Thyroid gland (tissue), 4 donors: ENCODE results near the gene MRPL37. TPM values are rescaled to one million over a fixed set of nuclear protein-coding genes. Genes with fewer than 3 reads are reported as not detected.

ENCODE experiments used
- DNase-seq, 2 donors: peaks; one replicate each; pipeline ENCODE4 v3.0.0-alpha.2; 2019
- H3K27ac ChIP-seq, 3 donors: fragments of 200-600 bp; sonication (generic); 1 replicate in 2 of 3; 2 replicates in 1 of 3; pipeline ENCODE4 v1.5.1; 2016 to 2019; ENCODE audit warnings: mild to moderate bottlenecking in 1 of 3, moderate library complexity in 1 of 3
- H3K27me3 ChIP-seq: fragments of 200-600 bp; sonication (generic); one replicate; pipeline ENCODE4 v1.5.1; 2019
- H3K36me3 ChIP-seq, 2 donors: fragments of 200-600 bp; sonication (generic); one replicate each; pipeline ENCODE4 v1.5.1; 2016 to 2019
- H3K4me1 ChIP-seq, 2 donors: fragments of 200-600 bp; sonication (generic); one replicate each; pipeline ENCODE4 v1.5.1; 2017 to 2019
- H3K4me3 ChIP-seq, 3 donors: fragments of 200-600 bp; sonication (generic); replicated peaks in 1 of 3; 1 replicate in 2 of 3; 2 replicates in 1 of 3; pipeline ENCODE4 v1.5.1; 2016; ENCODE audit warnings: mild to moderate bottlenecking in 1 of 3
- H3K9me3 ChIP-seq: fragments of 200-600 bp; sonication (generic); one replicate; pipeline ENCODE4 v1.5.1; 2017
- CTCF ChIP-seq, 6 experiments: fragments of 200-600 bp in 3 of 6; fragments of 450-650 bp in 3 of 6; sonication (generic) in 3 of 6; IDR thresholded peaks; one replicate each; pipeline ENCODE4 v1.5.1; 2016 to 2019; ENCODE audit warnings: antibody characterized with exemption in 6 of 6, mild to moderate bottlenecking in 2 of 6, inconsistent platforms in 1 of 6, moderate library complexity in 1 of 6
- POLR2A ChIP-seq, 2 donors: fragments of 450-650 bp; IDR thresholded peaks; one replicate each; pipeline ENCODE4 v1.6.1; 2017; ENCODE audit warnings: antibody characterized with exemption in 2 of 2, mild to moderate bottlenecking in 2 of 2, moderate library complexity in 1 of 2
- WGBS, 2 donors: methylation state at CpG; one replicate each; pipeline ENCODE4 v1.1.5; 2017; 5-methylcytosine and 5-hydroxymethylcytosine counted together
- intact Hi-C: fragments of 100-400 bp; cut with DNase I; formaldehyde crosslinking; loops from one replicate; pipeline ENCODE4 v1.15.1; 2023
- total RNA-seq, 4 donors: library from RNA; depleted of rRNA; stranded (reverse); fragments of >200 nt; gene quantifications; one replicate each; pipeline ENCODE4 v1.2.3, GENCODE V29; 2016

MRPL37 gene
- total RNA-seq, 4 donors from 2014 or later: 29.8 to 71.3 (median 48.0) TPM

DNA sequence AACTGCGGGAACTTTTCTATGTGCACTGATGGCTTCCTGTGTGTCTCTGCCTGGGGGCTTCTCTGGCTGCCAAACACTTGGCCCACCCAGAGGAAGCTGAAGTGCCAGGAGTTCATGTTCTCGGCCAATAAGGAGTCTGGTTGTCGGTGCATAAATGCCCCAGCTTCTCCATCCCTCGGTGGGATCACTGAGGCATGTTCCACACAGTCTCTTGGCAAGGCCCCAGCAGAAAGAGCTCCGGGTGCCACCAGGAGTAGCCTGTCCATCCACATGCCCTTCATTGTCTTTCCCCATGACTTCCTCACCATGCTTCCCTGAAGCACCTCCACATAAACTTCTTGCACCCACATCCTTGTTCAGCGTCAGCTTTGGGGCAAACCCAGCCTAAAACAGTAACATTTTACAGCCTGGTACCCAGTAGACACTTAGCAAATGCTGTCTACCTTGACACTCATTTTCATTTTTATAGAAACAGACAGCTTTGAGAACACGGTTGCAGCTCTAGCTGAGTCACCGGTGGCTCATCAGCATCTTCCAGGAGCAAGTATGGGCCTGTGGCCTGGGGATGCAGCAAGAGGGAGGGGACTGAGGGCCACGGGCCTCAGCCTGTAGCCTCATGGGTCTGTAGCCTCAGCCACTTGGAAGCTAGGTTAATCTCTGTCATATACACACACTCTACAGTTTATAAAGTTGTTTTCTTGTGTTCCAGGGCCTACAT is 32.4 kb upstream of the MRPL37 start:
- Histone ChIP-seq H3K27me3 (no peaks in the 10 kb centered on the region), H3K9me3 (no peaks in the 10 kb centered on the region), H3K36me3 (no peaks in the 10 kb centered on the region), H3K4me3 (no peak overlapping the region), H3K4me1 (no peaks in the 10 kb centered on the region), H3K27ac (no peak overlapping the region)
- intact Hi-C loops: no loop called here
- no peak for DNase-seq
- no peak for TF ChIP-seq CTCF (IDR thresholded peaks at IDR 0.05)
- no peak for TF ChIP-seq POLR2A (IDR thresholded peaks at IDR 0.05)
- 78 to 87% methylated on average over 8 to 9 of the region's 9 CpGs for WGBS, 2 donors

GRCh38 chr1:54168206-54168965 is 31.6 kb upstream of the MRPL37 start:
- no peak overlapping the region for H3K4me3 ChIP-seq
- H3K9me3 ChIP-seq: no peaks in the 10 kb centered on the region
- H3K27ac ChIP-seq: no peak overlapping the region
- H3K4me1 ChIP-seq: peaks cover 0 to 5% of the 10 kb centered on the region in 2 donors
- WGBS, 2 donors: 74 to 90% methylated on average over 3 to 7 of the region's 8 CpGs
- no peak for TF ChIP-seq POLR2A (IDR thresholded peaks at IDR 0.05)
- no peak for TF ChIP-seq CTCF (IDR thresholded peaks at IDR 0.05)
- no peaks in the 10 kb centered on the region for H3K36me3 ChIP-seq
- no peaks in the 10 kb centered on the region for H3K27me3 ChIP-seq
- DNase-seq: no peak
- intact Hi-C loops: no loop called here

GRCh38 chr1:54169068-54169467 is 30.9 kb upstream of the MRPL37 start:
- Histone ChIP-seq H3K9me3 (no peaks in the 10 kb centered on the region), H3K36me3 (no peaks in the 10 kb centered on the region), H3K27me3 (no peaks in the 10 kb centered on the region), H3K4me3 (no peak overlapping the region), H3K4me1 (peaks cover 0 to 5% of the 10 kb centered on the region in 2 donors), H3K27ac (no peak overlapping the region)
- no peak for TF ChIP-seq CTCF (IDR thresholded peaks at IDR 0.05)
- TF ChIP-seq POLR2A (IDR thresholded peaks at IDR 0.05): no peak
- no peak for DNase-seq
- WGBS, 2 donors: 75 to 79% methylated on average over 3 of the region's 3 CpGs
- intact Hi-C loops: no loop called here

DNA sequence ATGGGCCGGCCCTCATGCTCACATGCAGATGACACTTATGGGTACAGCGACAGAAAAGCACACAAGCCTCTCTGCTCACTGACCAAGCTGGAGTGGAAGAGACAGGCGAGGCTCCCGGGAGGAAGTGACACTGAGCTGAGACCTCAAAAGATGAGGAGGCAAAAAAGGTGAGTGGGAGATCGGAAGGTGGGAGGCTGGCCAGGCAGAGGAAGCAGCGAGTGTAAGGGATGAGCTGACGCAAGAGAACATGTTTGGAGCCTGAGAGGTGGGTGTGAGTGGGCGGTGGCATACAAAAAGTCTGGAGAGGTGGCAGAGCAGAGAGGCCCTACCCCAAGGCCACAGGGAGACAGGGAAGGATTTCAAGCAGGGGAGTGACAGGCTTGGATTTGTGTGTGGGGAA is 29.0 kb upstream of the MRPL37 start:
- H3K4me3 ChIP-seq: no peak overlapping the region
- H3K9me3 ChIP-seq: no peaks in the 10 kb centered on the region
- DNase-seq: no peak
- peaks cover 0 to 5% of the 10 kb centered on the region in 2 donors for H3K4me1 ChIP-seq
- H3K27ac ChIP-seq: no peak overlapping the region
- no peaks in the 10 kb centered on the region for H3K27me3 ChIP-seq
- no peaks in the 10 kb centered on the region for H3K36me3 ChIP-seq
- no peak for TF ChIP-seq POLR2A (IDR thresholded peaks at IDR 0.05)
- TF ChIP-seq CTCF (IDR thresholded peaks at IDR 0.05): no peak
- intact Hi-C loops: no loop called here
- 82 to 84% methylated on average over 8 of the region's 8 CpGs for WGBS, 2 donors

GRCh38 chr1:54171606-54172005 is 28.4 kb upstream of the MRPL37 start:
- no peak overlapping the region for H3K27ac ChIP-seq
- no peaks in the 10 kb centered on the region for H3K9me3 ChIP-seq
- TF ChIP-seq POLR2A (IDR thresholded peaks at IDR 0.05) (no peak), CTCF (IDR thresholded peaks at IDR 0.05) (no peak)
- 94 to 95% methylated on average over 8 of the region's 8 CpGs for WGBS, 2 donors
- no peaks in the 10 kb centered on the region for H3K27me3 ChIP-seq
- intact Hi-C loops: no loop called here
- H3K4me3 ChIP-seq: no peak overlapping the region
- H3K36me3 ChIP-seq: no peaks in the 10 kb centered on the region
- no peak for DNase-seq
- H3K4me1 ChIP-seq: peaks cover 0 to 5% of the 10 kb centered on the region in 2 donors
